HG03175 (cell line): ENCODE measurements around the gene BLNK.
A peak's percentile ranks its signal among the peaks of the same experiment; 100 is the strongest.

ENCODE experiments used
- ATAC-seq: cut with Tn5 transposase; IDR thresholded peaks from one replicate; pipeline ENCODE4 v1.9.1; 2021; ENCODE audit warnings: mild to moderate bottlenecking, moderate library complexity; ENCODE audit not compliant: unreplicated experiment

Gene BLNK

DNA sequence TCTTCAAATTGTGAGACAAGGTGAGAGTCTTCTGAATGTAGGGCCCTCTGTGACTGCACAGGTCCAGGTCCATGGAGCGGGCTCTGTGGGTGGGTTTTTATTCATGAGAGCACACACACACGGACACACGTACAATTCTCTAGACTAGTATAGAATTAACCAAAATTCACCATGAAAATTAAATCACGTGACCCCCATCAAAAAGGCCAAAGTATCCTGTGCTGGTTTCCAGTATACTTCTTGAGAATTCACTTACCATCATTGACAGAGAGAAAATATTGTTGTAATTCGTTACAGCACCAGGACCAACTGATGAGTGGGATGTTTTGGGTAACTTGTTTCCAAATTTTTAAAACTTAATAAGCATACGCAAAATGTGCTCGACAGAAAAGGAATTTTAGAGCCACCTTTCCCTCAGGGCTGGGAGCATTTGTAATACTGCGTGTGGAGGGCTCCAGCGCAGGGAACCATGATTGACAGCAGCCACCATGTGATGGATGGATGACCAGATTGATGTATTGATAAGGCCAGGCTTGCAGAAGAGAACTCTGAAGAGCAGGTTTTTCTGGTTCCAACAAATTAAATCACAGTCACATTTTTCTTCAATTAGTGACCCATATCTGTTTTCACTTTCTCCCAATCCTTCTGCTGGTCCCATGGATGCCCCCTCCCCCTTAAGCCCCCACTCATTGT lies 18.0 kb upstream of the BLNK start:
- no peak for ATAC-seq

DNA sequence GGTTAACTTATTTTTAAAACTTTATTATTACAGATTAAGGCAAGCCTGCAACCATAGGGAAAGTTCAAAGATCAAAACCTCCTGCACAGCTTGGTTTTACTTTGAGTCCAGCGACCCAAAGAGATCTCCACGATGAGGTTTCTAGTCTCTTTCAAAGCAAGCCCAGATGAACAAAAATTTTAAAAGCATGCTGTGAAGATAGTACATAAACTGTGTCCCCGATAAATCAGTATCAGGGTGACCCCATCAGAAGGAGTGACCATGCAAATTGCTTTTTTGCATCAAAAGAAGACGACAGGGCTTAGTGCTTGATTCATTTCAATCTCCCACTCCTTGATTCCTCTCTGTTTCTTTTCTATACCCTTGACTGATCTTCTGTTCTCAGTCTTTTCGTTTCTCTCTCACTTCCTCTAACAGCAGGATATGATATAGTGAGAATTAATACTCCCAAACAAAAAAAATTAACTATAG lies 16.8 kb upstream of the BLNK start:
- peak; percentile 51 for ATAC-seq

DNA sequence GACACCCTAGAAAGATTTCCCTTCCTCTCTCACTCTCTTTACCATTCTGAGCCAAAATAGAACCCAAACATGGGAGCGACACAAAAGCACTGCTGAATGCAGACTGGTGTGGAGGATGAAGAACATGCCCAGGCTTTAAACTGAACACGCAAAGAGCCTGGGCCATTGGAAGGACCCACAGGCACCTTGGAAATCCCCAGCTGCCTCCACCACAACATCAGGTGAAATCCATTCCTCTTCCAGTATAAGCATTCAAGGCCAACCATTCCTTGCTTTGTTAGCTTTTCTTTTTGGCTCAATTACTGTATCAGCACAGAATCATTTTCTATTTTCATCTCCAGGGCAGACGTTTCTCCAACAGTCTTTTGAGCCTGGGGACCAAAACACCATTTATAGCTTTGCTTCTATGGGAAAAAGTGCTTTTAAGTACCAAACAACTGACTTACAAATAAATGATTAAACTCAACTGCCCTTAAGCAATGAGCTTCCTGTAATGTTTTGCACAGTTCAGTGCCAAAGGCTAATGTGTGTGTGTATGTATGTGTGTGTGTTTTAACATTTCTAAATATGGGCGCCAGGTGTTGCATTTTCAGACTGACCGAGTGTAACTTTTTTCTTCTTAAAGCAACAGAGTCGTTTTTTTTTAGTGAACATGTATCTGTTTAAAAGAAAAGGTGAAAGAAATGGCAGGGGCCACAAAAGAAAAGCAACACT lies 16.2 kb upstream of the BLNK start:
- peak; percentile 78 for ATAC-seq

DNA sequence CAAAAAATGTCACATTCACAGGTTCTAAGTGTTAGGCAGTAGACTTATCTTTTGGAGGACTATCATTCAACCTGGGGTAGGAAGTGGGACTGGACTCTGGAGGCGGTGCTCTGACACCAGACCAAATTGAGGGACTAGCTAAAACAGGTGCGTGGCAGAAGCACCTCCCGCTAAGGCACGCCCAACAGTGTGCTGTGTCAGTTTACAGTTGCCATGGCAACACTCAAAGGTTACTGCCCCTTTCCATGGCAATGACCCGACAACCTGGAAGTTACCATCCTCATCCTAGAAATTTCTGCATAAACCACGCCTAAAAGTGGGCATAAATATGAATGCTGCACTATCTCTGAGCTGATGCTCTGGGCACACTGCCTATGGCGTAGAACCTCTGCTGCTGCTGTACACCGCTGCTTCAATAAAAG lies 14.0 kb upstream of the BLNK start:
- ATAC-seq: no peak

DNA sequence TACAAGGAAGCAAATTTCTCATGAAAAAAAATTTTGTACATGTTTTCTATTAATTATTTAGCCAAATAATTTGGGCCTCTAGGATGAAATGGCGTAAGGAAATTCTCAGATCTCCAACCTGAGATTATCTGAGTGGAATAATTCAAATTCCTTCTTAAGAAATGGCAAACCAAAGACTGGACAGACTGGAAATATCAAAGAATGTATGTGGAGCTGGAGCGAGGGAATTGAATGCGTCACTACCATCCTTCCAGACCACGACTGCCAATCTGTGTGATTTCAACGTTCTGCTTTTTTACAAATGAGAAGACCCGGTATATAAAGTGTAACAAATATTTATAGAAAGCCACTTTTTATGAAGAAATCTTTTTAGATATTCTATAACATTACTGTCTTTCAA lies 12.4 kb upstream of the BLNK start:
- ATAC-seq: no peak

DNA sequence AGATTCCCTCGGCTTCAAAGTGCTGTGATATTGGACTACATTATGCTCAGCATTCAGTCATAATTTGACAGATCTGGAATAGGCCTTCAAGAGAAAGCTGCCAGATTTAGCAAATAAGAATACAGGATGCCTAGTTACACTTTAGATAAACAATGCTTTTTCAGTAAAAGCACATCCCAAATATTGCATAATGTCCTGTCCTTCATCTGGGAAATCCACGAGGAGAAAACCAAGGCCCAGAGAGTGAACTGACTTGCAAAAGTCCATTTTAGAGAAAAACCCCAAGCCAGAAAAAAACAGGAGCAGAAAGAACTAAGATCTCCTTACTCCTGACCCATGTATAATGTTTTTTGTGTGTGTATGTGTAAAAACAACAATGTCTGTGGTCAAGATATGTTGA lies 12.0 kb upstream of the BLNK start:
- no peak for ATAC-seq

DNA sequence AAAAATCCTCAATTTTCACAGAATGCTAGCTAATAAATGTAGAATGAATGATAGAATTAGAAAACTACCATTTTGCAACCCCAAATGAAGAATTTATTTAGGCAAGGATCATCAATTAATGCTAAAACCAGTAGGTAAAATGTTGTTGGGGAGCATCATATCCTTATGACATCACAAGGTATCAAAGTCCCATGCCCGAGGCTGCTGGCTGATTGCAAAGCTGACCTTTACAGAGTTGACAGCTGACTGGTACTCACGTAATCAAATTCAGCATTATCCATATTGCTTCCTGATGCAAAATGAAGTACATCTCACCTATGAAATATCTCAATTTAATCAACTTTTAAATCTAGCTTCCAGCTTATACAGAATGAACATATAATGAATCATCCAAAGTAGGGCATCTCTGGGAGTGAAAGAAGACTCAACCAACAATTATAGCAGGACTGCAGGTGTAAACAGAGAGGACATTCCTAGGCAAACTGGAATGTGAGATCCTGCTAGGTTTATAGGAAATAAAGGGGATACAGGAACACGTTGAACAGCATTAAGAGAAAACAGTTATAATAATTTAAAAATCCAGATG lies 10.2 kb upstream of the BLNK start:
- ATAC-seq: no peak

DNA sequence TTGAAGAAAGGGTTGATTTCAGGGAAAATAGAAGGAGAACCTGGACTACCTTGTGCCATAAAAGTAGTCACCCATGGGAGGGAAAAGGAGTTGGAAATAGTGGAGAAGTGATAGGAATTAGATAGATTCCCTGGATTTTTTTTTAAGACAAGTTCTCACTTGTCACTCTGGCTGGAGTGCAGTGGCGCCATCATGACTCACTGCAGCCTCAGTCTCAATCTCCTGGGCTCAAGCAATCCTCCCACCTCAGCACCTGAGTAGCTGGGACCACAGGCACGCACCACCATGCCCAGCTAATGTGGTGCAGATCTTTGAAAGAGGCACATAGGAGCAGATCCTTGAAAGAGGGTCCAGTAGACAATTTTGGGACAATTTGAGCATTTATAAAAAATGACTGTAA lies 9.5 kb upstream of the BLNK start:
- ATAC-seq: no peak

DNA sequence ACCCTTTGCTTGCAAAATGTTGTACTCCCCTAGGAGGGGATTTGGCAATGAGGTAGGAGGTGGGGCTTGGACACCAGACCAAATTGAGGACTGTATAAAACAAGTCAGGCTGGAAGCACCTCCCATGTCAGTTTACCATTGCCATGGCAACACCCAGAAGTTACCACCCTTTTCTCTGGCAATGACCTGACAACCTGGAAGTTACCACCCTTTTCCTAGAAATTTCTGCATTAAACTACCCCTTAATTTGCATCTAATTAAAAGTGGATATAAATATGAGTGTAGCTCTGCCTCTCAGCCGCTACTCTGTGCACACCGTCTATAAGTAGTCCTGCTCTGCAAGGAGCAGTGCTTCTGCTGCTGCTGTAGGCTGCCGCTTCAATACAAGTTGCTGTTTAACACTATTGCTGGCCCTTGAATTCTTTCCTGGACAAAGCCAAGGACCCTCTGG lies 7.8 kb upstream of the BLNK start:
- ATAC-seq: no peak

DNA sequence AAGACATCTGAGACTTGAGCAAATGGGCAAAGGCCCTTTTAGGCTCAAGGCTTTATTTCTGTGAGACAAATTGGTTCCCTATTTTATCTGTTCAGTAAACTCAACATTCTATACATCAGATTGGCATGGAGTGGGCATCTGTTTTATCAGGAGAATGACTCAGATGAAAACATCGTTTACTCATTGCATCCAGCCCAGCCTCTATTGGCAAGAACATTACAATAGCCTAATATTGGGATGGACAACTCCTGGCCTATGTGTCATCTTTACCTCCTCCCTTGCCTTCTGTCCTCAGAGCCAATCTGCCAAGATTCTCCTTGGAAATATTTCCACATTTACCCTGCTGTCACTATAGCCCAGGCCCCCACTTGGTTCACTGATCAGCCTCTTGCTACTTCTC lies 5.5 kb upstream of the BLNK start:
- no peak for ATAC-seq

DNA sequence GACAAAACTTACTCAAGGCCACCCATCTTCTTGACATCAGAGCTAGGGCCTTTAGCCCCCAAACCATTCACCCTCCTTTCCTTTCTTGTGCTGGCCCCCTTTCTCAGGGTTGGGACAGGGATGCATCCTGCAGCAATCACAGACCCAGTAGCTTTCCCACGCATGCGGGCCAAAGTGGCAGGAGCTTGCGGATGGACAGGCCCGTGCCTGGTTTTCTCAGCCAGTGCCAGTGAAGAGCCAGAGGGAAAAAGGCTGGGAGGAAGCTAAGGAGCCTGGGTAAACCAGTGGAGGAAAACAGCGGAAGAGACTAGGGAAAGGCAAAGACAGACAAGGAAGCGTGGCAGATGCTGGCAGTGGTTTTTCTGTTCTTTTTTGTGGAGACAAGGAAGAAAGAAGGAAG lies 5.1 kb upstream of the BLNK start:
- no peak for ATAC-seq

DNA sequence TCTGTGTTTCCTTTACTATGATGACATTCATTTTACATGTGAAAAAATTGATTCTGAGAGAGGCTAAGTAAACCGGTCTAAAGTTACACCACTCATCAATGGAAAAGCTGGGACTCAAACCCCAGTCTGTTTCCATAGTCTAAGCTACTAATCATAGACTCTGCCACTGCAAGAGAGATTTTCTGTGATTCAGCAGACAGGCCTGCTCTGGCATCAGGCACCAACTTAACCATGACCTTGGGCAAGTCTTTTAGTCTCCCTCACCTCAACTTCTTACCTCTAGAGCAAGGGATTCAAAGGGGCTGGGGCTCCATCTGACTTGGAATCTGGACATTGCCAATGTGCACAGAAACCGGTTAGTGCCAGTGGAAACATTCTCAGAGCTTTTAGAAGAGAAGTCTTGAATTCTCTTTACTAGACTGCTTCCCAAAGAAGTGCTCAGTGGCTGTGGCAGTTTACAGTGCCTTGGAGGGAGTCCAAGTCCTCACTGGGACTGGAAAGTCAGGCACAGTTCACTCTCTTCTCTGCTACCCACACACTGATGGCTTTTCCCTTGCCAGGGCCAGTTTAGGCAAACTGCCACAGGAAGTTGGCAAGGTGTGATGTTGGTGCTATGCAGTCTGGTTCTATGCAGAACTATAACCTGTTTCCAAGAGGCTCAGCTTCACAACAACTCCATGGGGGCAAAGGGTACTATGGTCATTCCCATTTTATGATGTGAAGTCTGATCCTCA lies 4.5 kb upstream of the BLNK start:
- ATAC-seq: no peak

DNA sequence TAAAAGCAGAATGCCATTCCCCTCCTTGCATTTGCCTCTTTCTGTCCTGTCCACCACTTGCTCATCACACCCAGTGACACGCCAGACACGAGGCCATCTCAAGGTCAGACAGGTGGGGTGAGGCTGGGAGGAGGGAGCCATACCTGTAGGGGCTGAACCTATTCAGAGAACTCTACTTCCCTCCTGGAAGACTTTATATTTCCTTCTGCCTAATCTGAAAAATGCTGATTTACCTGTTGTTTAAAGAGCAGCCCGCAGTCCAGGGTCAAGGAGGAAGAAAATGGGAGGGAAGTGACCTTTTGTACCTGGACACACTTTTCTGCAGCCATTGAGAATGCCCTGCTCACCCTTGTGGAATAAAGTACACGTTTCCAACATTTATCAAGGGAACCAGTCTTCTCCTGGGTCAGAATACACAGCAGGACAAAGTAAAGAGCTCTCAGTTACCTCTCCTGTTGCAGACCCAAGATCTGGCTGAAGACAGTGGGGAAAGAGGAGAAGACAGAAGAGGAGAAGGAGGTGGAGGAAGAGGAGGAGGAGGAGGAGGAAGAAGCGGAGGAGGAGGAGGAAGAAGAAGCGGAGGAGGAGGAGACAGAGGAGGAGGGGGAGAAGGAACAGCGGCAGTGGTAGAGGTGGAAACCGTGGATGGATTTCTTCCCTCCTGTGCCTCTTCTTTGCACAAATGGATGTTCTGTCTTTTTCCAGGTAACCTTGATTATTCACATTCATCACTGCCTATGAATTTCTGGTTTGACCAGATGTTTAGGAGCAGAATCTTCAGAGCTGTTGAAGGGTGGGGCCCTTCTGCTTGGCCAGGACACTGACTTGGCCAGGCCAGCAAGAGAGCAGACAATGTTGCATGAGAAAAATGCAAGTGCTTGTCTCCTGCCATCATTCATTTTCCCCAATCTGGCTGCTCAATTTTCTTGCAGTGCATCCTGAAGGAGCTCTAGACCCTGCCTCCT lies 1.2 kb upstream of the BLNK start:
- ATAC-seq: no peak

DNA sequence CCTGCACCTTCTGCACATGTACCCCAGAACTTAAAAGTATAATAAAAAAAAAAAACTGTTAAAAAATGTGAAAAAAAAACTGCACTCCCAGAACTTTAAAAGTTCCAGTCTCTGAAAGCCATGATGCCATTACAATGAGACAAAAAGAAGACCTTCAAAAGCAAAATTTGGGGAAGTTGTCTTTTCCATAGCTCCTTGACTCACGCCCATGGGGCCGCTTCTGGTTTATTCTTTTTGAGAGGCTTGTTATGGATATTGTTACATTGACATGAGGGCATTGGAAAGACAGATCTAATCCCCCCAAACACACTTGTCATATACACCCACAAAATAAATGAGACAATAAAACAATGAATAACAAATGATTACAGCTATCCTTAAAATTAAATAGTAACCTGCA lies 798 bp downstream of the BLNK start:
- no peak for ATAC-seq

DNA sequence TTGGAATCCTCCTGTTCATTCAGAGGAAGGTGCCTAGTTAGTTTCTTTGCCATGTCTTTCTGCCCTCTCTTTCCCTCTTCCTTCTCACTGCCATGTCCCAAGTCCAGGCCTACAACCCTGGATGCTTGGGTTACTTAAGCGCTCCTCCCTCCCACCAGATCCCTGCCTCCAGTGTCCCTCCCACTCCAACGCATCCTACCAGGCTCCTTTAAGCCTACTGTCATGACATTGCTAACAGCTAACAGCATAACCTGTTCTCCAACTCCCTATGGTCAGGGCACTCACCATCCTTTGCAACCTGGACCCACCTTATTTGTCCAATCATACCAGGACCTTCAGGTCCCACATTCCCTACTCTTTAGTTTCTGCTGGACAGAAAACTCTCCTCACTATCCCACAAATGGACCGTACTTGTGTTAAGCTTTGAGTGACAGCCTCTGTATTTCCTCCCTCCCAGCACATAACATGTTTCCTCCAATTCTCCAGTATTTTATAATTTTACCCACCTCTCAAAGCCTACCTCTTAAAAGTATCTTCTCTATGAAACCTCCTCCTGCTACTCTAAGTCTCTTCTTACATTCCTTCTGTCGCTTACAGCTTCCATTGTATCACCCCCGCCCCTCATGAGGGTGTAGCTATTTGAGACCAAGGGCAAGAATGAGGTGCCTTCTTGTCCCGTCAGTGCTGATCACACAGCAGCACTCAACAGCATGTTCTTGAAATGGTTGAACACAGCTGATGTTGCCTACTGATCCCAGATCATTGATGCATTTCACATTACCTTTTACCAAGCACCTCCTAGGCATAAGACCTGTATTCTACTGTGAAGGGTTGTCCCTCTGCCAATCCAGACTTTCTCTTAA lies 1.7 kb downstream of the BLNK start:
- ATAC-seq: no peak

DNA sequence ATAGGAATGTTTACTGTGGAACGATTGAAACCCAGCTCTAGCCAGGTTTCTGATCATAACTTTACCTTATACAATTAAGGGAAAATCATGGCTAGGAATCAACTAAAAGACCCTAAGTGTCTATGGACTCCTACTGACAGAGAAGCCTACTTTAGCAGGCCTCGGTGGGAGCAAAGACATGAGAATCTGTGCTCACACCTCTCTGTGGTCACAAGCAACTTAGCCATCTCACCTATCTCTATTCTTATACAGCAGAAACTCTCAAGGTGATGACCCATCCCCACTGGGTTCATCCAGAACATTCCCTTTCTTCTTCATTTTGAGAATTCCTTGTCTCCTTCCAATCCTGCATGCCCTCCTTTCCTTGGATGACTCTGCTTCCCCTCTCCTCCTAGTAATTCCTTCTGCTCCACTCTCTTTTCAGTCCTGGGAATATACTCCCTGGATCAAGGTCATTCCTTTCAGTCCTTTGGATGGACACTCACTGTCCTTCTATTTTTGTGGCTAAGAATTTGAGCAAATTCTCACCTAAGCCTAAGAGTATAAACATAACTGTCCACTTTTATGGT lies 2.9 kb downstream of the BLNK start:
- no peak for ATAC-seq

DNA sequence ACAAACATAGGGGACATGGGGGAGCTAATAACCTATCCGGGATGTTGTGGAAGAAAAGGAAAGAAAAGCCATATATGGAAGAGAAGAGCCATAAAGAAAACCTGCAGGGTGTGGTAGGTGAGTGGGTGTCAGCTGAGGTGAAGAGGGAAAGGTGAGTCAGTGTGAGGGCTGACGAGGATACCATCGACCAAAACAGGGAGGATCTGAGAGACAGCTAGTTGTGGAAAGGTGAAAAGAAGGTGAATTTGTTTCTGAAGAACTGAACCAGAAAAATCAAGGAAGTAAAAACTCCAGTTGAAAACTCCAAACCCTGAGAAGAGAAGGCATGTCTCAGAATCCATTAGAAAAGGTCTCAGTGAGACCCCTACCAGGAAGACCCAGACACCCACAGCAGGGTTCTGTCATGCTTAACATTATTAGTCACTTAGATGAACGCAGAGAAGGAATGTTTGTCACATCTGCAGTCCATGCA lies 4.1 kb downstream of the BLNK start:
- no peak for ATAC-seq

DNA sequence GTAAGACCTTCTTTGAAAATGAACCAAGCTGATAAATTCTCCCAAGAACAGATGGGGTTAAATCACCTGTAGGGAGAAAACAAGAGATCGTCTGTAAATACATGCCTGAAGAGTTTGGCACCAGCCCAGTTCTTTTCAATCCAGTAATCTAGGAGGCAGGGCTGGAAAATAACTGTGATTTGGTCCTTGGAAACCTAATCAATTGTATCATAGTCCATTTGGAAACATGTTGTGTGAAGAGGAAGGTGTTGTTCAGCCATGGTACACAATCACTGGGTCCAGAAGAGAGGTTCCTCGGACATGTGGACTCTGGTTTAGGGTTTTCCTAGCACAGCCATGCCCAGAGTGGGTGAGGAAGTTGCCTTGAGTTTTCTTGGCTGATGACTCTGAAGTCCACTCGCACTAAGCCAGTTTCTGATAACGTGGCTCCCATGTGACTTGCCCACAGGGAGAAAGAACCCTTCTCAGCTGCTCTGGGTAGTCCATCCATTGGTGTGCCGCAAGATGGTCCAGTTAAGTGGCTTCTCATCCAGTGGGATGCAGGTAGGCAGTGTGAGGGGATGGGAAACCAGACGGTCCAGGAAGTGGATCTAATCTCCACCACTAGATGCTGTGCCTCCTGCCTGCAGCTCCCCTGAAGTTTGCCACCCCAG lies 5.1 kb downstream of the BLNK start:
- ATAC-seq: no peak
